Smooth muscle cell (in vitro differentiated cells): Measurements from ENCODE around the gene PRAMEF5. TPM values are rescaled to one million over a fixed set of nuclear protein-coding genes. Genes with fewer than 3 reads are reported as not detected.
"Not testable (repeated sequence)": the region's sequence is repeated elsewhere in the genome, so short reads cannot be mapped to it uniquely, and the experiment has no call there.

Experiments used
- DNase-seq: peaks from one replicate; lab custom pipeline; 2025; ENCODE audit not compliant: unreplicated experiment; lab: John Stamatoyannopoulos, UW
- H2AFZ ChIP-seq: fragments of 200-600 bp; sonication (generic); 2 replicates; pipeline ENCODE4 v1.6.0; 2016; ENCODE audit warnings: antibody characterized with exemption, low read depth, mild to moderate bottlenecking
- H3F3A ChIP-seq: fragments of 200-600 bp; sonication (generic); 2 replicates; pipeline ENCODE4 v1.6.0; 2017; ENCODE audit warnings: antibody characterized with exemption, low read depth
- H3K27ac ChIP-seq: fragments of 200-600 bp; sonication (generic); 2 replicates; pipeline ENCODE4 v1.5.1; 2016; ENCODE audit warnings: low read depth, mild to moderate bottlenecking
- H3K27me3 ChIP-seq: fragments of 200-600 bp; sonication (generic); 2 replicates; pipeline ENCODE4 v1.6.1; 2016; ENCODE audit warnings: low read depth, mild to moderate bottlenecking
- H3K36me3 ChIP-seq: fragments of 200-600 bp; sonication (generic); 2 replicates; pipeline ENCODE4 v1.5.1; 2016; ENCODE audit warnings: low read depth
- H3K4me1 ChIP-seq: fragments of 200-600 bp; sonication (generic); 2 replicates; pipeline ENCODE4 v1.5.1; 2016; ENCODE audit warnings: low read depth
- H3K4me2 ChIP-seq: fragments of 200-600 bp; sonication (generic); 2 replicates; pipeline ENCODE4 v1.6.0; 2016; ENCODE audit warnings: mild to moderate bottlenecking
- H3K4me3 ChIP-seq: fragments of 200-600 bp; sonication (generic); 2 replicates; pipeline ENCODE4 v1.5.1; 2016; ENCODE audit warnings: mild to moderate bottlenecking
- H3K79me2 ChIP-seq: fragments of 200-600 bp; sonication (generic); 2 replicates; pipeline ENCODE4 v1.6.0; 2016; ENCODE audit warnings: low read depth, mild to moderate bottlenecking
- H3K9ac ChIP-seq: fragments of 200-600 bp; sonication (generic); 2 replicates; pipeline ENCODE4 v1.6.0; 2016; ENCODE audit warnings: low read depth
- H3K9me3 ChIP-seq: fragments of 200-600 bp; sonication (generic); replicated peaks from 2 replicates; pipeline ENCODE4 v1.5.1; 2016; ENCODE audit warnings: low read depth
- H4K20me1 ChIP-seq: fragments of 200-600 bp; sonication (generic); 2 replicates; pipeline ENCODE4 v1.6.0; 2016; ENCODE audit warnings: low read depth
- CTCF ChIP-seq: fragments of 200-600 bp; sonication (generic); IDR thresholded peaks from 2 replicates; pipeline ENCODE4 v1.5.1; 2017; ENCODE audit warnings: borderline replicate concordance, mild to moderate bottlenecking, antibody characterized with exemption; ENCODE audit not compliant: insufficient read depth, poor library complexity, severe bottlenecking
- whole genome bisulfite sequencing: methylation state at CpG from one replicate; pipeline ENCODE4 v1.1.7; 2016; ENCODE audit warnings: low lambda C conversion rate; 5-methylcytosine and 5-hydroxymethylcytosine counted together
- polyA plus RNA-seq: library from polyadenylated mRNA; unstranded; fragments of >200 nt; fragmentation: Nextera tagmentation; extraction: Ambion mirVana; gene quantifications from 2 replicates; pipeline ENCODE4 v1.2.1, GENCODE V29; 2016
- total RNA-seq: library from RNA; depleted of rRNA; stranded (reverse); fragments of >200 nt; gene quantifications from 2 replicates; pipeline ENCODE4 v1.2.3, GENCODE V29; 2014

PRAMEF5 gene
- total RNA-seq = not detected in 2 replicates
- polyA plus RNA-seq = not detected in 2 replicates

- H3K4me2 ChIP-seq, H3K79me2 ChIP-seq, H3K27ac ChIP-seq, H3K4me1 ChIP-seq, H3F3A ChIP-seq, H2AFZ ChIP-seq, H3K36me3 ChIP-seq, H3K4me3 ChIP-seq, H3K9me3 ChIP-seq, H3K27me3 ChIP-seq, DNase-seq, H3K9ac ChIP-seq, H4K20me1 ChIP-seq: not testable (repeated sequence)
- 73% methylated on average over 2 of the region's 5 CpGs for WGBS
Observed at GRCh38 chr1:13253898-13254297, at the start of gene PRAMEF5. Gene PRAMEF5 (plus strand): TSS chr1:13254198. CDS start chr1:13259269, 5,071 bp downstream.

- not testable (repeated sequence) for H3K27me3 ChIP-seq, H3K9me3 ChIP-seq, H3F3A ChIP-seq, H3K27ac ChIP-seq, H3K4me1 ChIP-seq, H3K9ac ChIP-seq, H3K4me2 ChIP-seq, H3K4me3 ChIP-seq, DNase-seq, H3K79me2 ChIP-seq, H2AFZ ChIP-seq, H3K36me3 ChIP-seq, H4K20me1 ChIP-seq
- no CpG with 5 or more reads among the region's 9 CpGs for WGBS
Observed at GRCh38 chr1:13208712-13209111, 45.3 kb upstream of the PRAMEF5 start.

GRCh38 chr1:13216619-13217018 lies 37.4 kb upstream of the PRAMEF5 start:
- H3K27me3 ChIP-seq, DNase-seq, H3K9me3 ChIP-seq, H3K9ac ChIP-seq, H3K27ac ChIP-seq, H3K4me1 ChIP-seq, H3K4me2 ChIP-seq, H3F3A ChIP-seq, H2AFZ ChIP-seq, H4K20me1 ChIP-seq, H3K36me3 ChIP-seq, H3K4me3 ChIP-seq, H3K79me2 ChIP-seq: not testable (repeated sequence)
- no CpG with 5 or more reads among the region's 7 CpGs for WGBS

- not testable (repeated sequence) for H3K4me1 ChIP-seq, H3K4me3 ChIP-seq, H3K9ac ChIP-seq, H3F3A ChIP-seq, H3K36me3 ChIP-seq, H4K20me1 ChIP-seq, DNase-seq, H3K27me3 ChIP-seq, H3K79me2 ChIP-seq, H3K4me2 ChIP-seq, H2AFZ ChIP-seq, H3K27ac ChIP-seq, H3K9me3 ChIP-seq
- WGBS = no CpG with 5 or more reads among the region's 3 CpGs
Observed at GRCh38 chr1:13219203-13219602, 34.8 kb upstream of the PRAMEF5 start.

- not testable (repeated sequence) for H3K9me3 ChIP-seq, H3K9ac ChIP-seq, H3K27ac ChIP-seq, H3F3A ChIP-seq, H3K79me2 ChIP-seq, H3K36me3 ChIP-seq, DNase-seq, H3K4me2 ChIP-seq, H2AFZ ChIP-seq, H3K27me3 ChIP-seq, H4K20me1 ChIP-seq, H3K4me1 ChIP-seq, H3K4me3 ChIP-seq
- WGBS = no CpG with 5 or more reads among the region's 4 CpGs
Observed at GRCh38 chr1:13222788-13223187, 31.2 kb upstream of the PRAMEF5 start.

- H2AFZ ChIP-seq = no peak overlapping the region
- H3F3A ChIP-seq = no peaks in the 10 kb centered on the region
- no peak overlapping the region for H3K27ac ChIP-seq
- no peak overlapping the region for H3K9ac ChIP-seq
- WGBS = 69% methylated on average over 5 of the region's 5 CpGs
- DNase-seq = no peak
- TF ChIP-seq CTCF = no peak
- H3K4me1 ChIP-seq = no peaks in the 10 kb centered on the region
- H4K20me1 ChIP-seq = no peaks in the 10 kb centered on the region
- no peak overlapping the region for H3K4me3 ChIP-seq
- no peaks in the 10 kb centered on the region for H3K27me3 ChIP-seq
- H3K9me3 ChIP-seq = peaks cover 12% of the 10 kb centered on the region
- no peaks in the 10 kb centered on the region for H3K36me3 ChIP-seq
- H3K4me2 ChIP-seq = no peak overlapping the region
- H3K79me2 ChIP-seq = no peaks in the 10 kb centered on the region
Observed at GRCh38 chr1:13224480-13225060, 29.4 kb upstream of the PRAMEF5 start.

- H4K20me1 ChIP-seq, H2AFZ ChIP-seq, H3K4me1 ChIP-seq, H3K27me3 ChIP-seq, DNase-seq, H3K4me3 ChIP-seq, H3F3A ChIP-seq, H3K9ac ChIP-seq, H3K79me2 ChIP-seq, H3K4me2 ChIP-seq, H3K27ac ChIP-seq, H3K36me3 ChIP-seq: not testable (repeated sequence)
- H3K9me3 ChIP-seq = peaks cover 12% of the 10 kb centered on the region
- WGBS = 62% methylated on average over 9 of the region's 9 CpGs
Observed at GRCh38 chr1:13225675-13226204, 28.3 kb upstream of the PRAMEF5 start, which contains the start of gene PRAMEF18. Gene PRAMEF18 (minus strand): TSS chr1:13226154. CDS start chr1:13226106, 48 bp downstream.
